SU-DHL-6 (cell line): ENCODE results near the gene TRMT2B.

Experiments used
- H2AFZ ChIP-seq: fragments of 200-600 bp; sonication (generic); 2 replicates; pipeline ENCODE4 v1.6.1; 2014; ENCODE audit warnings: low read depth, mild to moderate bottlenecking, moderate library complexity, mixed read lengths, antibody characterized with exemption, low read length; ENCODE audit not compliant: severe bottlenecking
- H3F3A ChIP-seq: fragments of 200-600 bp; shearing (Covaris generic); 2 replicates; pipeline ENCODE4 v1.6.0; 2016; ENCODE audit warnings: antibody characterized with exemption, mild to moderate bottlenecking; ENCODE audit not compliant: insufficient read depth
- H3K27ac ChIP-seq: fragments of 200-600 bp; sonication (generic); 2 replicates; pipeline ENCODE4 v1.5.1; 2016; ENCODE audit warnings: low read depth, mild to moderate bottlenecking, low read length, moderate library complexity, mixed read lengths
- H3K27me3 ChIP-seq: fragments of 200-600 bp; sonication (generic), shearing (Covaris generic); 2 replicates; pipeline ENCODE4 v1.6.0; 2014; ENCODE audit warnings: mild to moderate bottlenecking, low read length
- H3K36me3 ChIP-seq: fragments of 200-600 bp; sonication (generic); 2 replicates; pipeline ENCODE4 v1.6.1; 2014; ENCODE audit warnings: mild to moderate bottlenecking, low read length, mixed read lengths
- H3K4me2 ChIP-seq: fragments of 300-600, 200-600 bp; shearing (Covaris generic), sonication (generic); 2 replicates; pipeline ENCODE4 v1.6.0; 2014; ENCODE audit warnings: low read length, low read depth, mild to moderate bottlenecking; ENCODE audit not compliant: poor library complexity, severe bottlenecking
- H3K4me3 ChIP-seq: fragments of 200-600 bp; sonication (generic); 2 replicates; pipeline ENCODE4 v1.5.1; 2014; ENCODE audit warnings: antibody characterized with exemption, low read length, mild to moderate bottlenecking, mixed read lengths; ENCODE audit not compliant: insufficient read depth, poor library complexity, severe bottlenecking
- H3K79me2 ChIP-seq: fragments of 200-600 bp; sonication (generic); 2 replicates; pipeline ENCODE4 v1.6.1; 2014; ENCODE audit warnings: mild to moderate bottlenecking, low read length, moderate library complexity; ENCODE audit not compliant: insufficient read depth
- H3K9ac ChIP-seq: fragments of 200-600 bp; sonication (generic); 2 replicates; pipeline ENCODE4 v1.7.0; 2014; ENCODE audit warnings: mild to moderate bottlenecking, low read length
- H3K9me2 ChIP-seq: fragments of 200-600 bp; sonication (generic); replicated peaks from 2 replicates; pipeline ENCODE4 v1.6.1; 2014; ENCODE audit warnings: low read length; ENCODE audit not compliant: insufficient read depth
- H3K9me3 ChIP-seq: fragments of 200-600 bp; sonication (generic); 2 replicates; pipeline ENCODE4 v1.6.1; 2014; ENCODE audit warnings: low read length, mixed read lengths; ENCODE audit not compliant: insufficient read depth
- H4K20me1 ChIP-seq: fragments of 200-600 bp; sonication (generic); 2 replicates; pipeline ENCODE4 v1.6.1; 2014; ENCODE audit warnings: low read depth, mild to moderate bottlenecking, antibody characterized with exemption, low read length, moderate library complexity, mixed read lengths
- EZH2phosphoT487 ChIP-seq: fragments of 200-600 bp; sonication (generic), shearing (Covaris generic); conservative IDR thresholded peaks from 2 replicates; pipeline ENCODE4 v1.6.1; 2018; ENCODE audit warnings: mild to moderate bottlenecking, antibody characterized with exemption, low read length, moderate library complexity, mixed read lengths
- TF ChIP-seq, protein P1 (sequence below): fragments of 200-600 bp; sonication (generic); IDR thresholded peaks from one replicate; pipeline ENCODE4 v1.5.1; 2017; ENCODE audit warnings: antibody characterized with exemption, mild to moderate bottlenecking, low read length, moderate library complexity; ENCODE audit not compliant: insufficient read depth, poor library complexity, severe bottlenecking

TRMT2B gene

DNA sequence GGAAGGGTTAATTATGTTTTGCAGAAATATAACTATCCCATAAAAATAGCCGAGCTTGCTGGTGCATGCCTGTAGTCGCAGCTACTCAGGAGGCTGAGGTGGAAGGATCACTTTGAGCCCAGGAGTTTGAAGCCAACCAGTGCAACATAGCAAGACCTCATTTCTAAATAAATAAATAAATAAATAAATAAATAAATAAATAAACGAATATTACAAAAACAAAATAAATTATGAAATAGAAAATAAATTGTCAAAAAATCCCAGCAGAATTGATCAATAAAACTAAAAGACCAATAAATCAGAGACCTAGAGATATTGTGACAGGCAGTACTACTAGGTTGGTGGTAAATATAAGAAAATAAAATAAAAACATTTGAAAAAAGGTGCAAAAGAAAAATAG, 89.1 kb downstream of the TRMT2B start:
- H3K36me3 ChIP-seq = no peaks in the 10 kb centered on the region
- H3K4me3 ChIP-seq = no peak overlapping the region
- H3K27me3 ChIP-seq = no peaks in the 10 kb centered on the region
- no peaks in the 10 kb centered on the region for H3K79me2 ChIP-seq
- no peaks in the 10 kb centered on the region for H3K9me2 ChIP-seq
- H3F3A ChIP-seq = no peaks in the 10 kb centered on the region
- no peak for TF ChIP-seq EZH2phosphoT487
- TF ChIP-seq, protein P1, sequence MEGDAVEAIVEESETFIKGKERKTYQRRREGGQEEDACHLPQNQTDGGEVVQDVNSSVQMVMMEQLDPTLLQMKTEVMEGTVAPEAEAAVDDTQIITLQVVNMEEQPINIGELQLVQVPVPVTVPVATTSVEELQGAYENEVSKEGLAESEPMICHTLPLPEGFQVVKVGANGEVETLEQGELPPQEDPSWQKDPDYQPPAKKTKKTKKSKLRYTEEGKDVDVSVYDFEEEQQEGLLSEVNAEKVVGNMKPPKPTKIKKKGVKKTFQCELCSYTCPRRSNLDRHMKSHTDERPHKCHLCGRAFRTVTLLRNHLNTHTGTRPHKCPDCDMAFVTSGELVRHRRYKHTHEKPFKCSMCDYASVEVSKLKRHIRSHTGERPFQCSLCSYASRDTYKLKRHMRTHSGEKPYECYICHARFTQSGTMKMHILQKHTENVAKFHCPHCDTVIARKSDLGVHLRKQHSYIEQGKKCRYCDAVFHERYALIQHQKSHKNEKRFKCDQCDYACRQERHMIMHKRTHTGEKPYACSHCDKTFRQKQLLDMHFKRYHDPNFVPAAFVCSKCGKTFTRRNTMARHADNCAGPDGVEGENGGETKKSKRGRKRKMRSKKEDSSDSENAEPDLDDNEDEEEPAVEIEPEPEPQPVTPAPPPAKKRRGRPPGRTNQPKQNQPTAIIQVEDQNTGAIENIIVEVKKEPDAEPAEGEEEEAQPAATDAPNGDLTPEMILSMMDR = no peak
- no peak overlapping the region for H3K4me2 ChIP-seq
- H3K9ac ChIP-seq = no peak overlapping the region
- H3K27ac ChIP-seq = no peak overlapping the region
- no peak overlapping the region for H2AFZ ChIP-seq
- H4K20me1 ChIP-seq = no peaks in the 10 kb centered on the region
- no peaks in the 10 kb centered on the region for H3K9me3 ChIP-seq
